BJ (cell line): Measurements from ENCODE around the gene LRRC14B. TPM values are rescaled to one million over a fixed set of nuclear protein-coding genes. Genes with fewer than 3 reads are reported as not detected.

ENCODE experiments used
- CTCF ChIA-PET: fragments of 350-600 bp; formaldehyde crosslinking; extraction: SDS; loops from one replicate; lab custom pipeline; 2021; ENCODE audit warnings: antibody characterized with exemption, inconsistent platforms; lab: Yijun Ruan, JAX
- POLR2A ChIA-PET: fragments of 300-600 bp; sonication (Branson Sonifier 250); formaldehyde crosslinking; extraction: SDS; loops from one replicate; lab custom pipeline; 2021; ENCODE audit warnings: antibody characterized with exemption; lab: Charles Lee
- DNase-seq: peaks from one replicate; pipeline ENCODE4 v3.0.0-alpha.2; 2011; ENCODE audit warnings: low read depth
- H3K27me3 ChIP-seq: 2 replicates; pipeline ENCODE4 v1.6.0; 2011; ENCODE audit warnings: low read length; ENCODE audit not compliant: control insufficient read depth, insufficient read depth
- H3K36me3 ChIP-seq: 2 replicates; pipeline ENCODE4 v1.5.1; 2011; ENCODE audit warnings: low read length; ENCODE audit not compliant: control insufficient read depth, insufficient read depth
- H3K4me3 ChIP-seq: 2 replicates; pipeline ENCODE4 v1.5.1; 2011; ENCODE audit warnings: low read depth, mild to moderate bottlenecking, control low read depth, low read length
- polyA plus RNA-seq: library from polyadenylated mRNA; depleted of rRNA; stranded (reverse); fragments of >200 nt; gene quantifications from 2 replicates; pipeline ENCODE4 v1.2.3, GENCODE V29; 2011
- TF ChIP-seq, protein P1 (sequence below): IDR thresholded peaks from 2 replicates; pipeline ENCODE4 v1.5.1; 2011; ENCODE audit warnings: low read depth, mild to moderate bottlenecking, control low read depth, inconsistent platforms, low read length, moderate library complexity; ENCODE audit not compliant: insufficient read depth

The LRRC14B gene
- polyA plus RNA-seq, 1 experiment = not detected

DNA sequence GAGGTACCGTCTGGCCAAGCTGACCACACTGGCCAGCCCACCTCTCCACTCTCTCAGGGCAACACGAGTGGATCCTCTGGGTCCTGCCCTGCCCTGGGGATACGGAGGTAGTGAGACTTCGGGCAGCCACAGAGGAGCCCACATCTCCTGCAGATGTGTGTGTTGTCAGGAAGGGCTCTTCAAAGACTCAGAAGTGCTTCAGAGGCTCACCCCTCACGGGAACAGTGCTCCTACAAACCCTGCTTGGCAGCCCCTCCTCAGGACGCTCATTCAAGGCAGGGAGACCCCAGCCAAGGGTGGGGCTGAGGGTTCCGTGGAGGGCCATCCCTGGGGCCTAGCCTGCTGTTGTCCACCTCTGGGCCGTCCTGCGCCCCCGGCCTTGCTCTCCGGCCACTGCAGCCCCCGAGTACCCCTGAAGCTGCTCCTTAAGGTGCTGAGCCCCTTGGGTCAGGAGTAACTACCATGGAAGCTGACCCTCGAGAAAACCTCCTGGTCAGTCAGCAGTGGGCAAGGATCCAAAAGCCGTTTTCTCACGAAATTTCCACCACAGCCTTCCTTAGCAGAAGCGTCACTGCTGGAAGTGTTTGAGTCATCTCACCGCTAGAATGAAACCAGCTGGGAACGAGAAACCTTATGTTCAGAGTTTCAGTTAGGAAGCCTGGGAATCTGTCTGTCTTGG is 23.2 kb upstream of the LRRC14B start:
- H3K36me3 ChIP-seq = no peaks in the 10 kb centered on the region
- no peaks in the 10 kb centered on the region for H3K27me3 ChIP-seq
- DNase-seq = peak; percentile 95
- POLR2A ChIA-PET = interaction anchor here (0.6 kb wide), 1 partner anchor 789 kb away, joined by 3 read pairs; no protein-coding TSS in a partner anchor
- H3K4me3 ChIP-seq = no peak overlapping the region
- CTCF ChIA-PET = interaction anchor here (0.6 to 3.3 kb wide), 3 partner anchors 11 to 36 kb away, joined by 3 to 18 read pairs (median 3); no protein-coding TSS in a partner anchor
- TF ChIP-seq, protein P1, sequence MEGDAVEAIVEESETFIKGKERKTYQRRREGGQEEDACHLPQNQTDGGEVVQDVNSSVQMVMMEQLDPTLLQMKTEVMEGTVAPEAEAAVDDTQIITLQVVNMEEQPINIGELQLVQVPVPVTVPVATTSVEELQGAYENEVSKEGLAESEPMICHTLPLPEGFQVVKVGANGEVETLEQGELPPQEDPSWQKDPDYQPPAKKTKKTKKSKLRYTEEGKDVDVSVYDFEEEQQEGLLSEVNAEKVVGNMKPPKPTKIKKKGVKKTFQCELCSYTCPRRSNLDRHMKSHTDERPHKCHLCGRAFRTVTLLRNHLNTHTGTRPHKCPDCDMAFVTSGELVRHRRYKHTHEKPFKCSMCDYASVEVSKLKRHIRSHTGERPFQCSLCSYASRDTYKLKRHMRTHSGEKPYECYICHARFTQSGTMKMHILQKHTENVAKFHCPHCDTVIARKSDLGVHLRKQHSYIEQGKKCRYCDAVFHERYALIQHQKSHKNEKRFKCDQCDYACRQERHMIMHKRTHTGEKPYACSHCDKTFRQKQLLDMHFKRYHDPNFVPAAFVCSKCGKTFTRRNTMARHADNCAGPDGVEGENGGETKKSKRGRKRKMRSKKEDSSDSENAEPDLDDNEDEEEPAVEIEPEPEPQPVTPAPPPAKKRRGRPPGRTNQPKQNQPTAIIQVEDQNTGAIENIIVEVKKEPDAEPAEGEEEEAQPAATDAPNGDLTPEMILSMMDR = no peak

DNA sequence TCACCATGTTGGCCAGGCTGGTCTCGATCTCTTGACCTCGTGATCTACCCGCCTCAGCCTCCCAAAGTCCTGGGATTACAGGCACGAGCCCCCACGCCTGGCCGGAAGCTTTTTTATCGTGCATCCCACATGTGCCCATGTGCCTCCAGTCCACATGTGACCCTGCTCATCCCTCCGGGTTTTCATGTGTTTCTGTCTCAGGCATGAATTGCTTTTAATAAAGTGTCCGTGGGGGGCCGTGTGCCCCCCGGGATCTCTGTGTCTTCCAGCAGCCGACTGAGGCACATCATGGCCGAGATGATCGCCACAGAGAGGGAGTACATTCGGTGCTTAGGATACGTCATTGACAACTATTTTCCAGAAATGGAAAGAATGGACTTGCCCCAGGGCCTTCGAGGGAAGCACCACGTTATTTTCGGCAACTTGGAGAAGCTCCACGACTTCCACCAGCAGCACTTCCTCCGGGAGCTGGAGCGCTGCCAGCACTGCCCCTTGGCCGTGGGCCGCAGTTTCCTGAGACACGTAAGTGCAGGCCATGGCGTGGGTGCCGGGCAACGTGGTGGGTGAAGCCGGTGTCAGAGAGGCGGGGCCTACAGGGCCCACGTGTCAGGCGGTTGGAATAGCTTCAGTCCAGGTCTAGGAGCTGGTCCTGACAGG is 22.1 kb upstream of the LRRC14B start:
- Histone ChIP-seq H3K4me3 (no peak overlapping the region), H3K27me3 (0 out of 2 replicates have a peak, but pooled peaks cover 1% of the 10 kb centered on the region), H3K36me3 (peaks cover 2% of the 10 kb centered on the region; the same call in 1 of the 2 replicates)
- ChIA-PET POLR2A (interaction anchor here (0.6 to 0.9 kb wide), 3 partner anchors 10 to 788 kb away, joined by 3 to 5 read pairs (median 4); partner anchors contain the start of genes CCDC127 and SDHA), CTCF (interaction anchor here (0.6 to 3.3 kb wide), 3 partner anchors 19 to 90 kb away, joined by 3 to 18 read pairs (median 3); no protein-coding TSS in a partner anchor)
- TF ChIP-seq, protein P1 = no peak
- DNase-seq = peak; percentile 89

DNA sequence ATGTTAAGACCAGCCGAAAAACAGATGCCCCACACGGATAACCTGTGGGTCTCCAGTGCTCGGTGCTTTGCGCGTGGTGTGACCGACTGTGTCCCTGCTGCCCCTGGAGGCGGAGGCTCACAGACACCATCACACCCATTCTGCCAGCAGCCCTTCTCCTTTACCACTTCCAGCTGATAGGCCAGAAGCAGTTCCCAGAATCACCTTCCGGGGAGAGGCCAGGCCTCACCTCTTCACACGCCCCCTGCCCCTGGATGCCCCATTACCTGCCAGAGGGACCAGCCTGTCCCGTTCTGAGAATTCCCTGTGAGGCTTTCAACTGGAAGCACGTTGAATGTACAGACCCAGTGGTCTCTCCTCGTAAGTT is 21.6 kb upstream of the LRRC14B start:
- no peak for DNase-seq
- TF ChIP-seq, protein P1 = no peak
- Histone ChIP-seq H3K27me3 (0 out of 2 replicates have a peak, but pooled peaks cover 1% of the 10 kb centered on the region), H3K4me3 (no peak overlapping the region), H3K36me3 (peaks cover 2% of the 10 kb centered on the region; the same call in 1 of the 2 replicates)
- CTCF ChIA-PET = interaction anchor here (1.0 to 3.3 kb wide), 2 partner anchors 19 to 91 kb away, joined by 3 to 18 read pairs; no protein-coding TSS in a partner anchor
- POLR2A ChIA-PET = interaction anchor here (0.6 to 0.9 kb wide), 3 partner anchors 11 to 209 kb away, joined by 3 to 5 read pairs (median 4); partner anchors contain the start of genes CCDC127 and SDHA

DNA sequence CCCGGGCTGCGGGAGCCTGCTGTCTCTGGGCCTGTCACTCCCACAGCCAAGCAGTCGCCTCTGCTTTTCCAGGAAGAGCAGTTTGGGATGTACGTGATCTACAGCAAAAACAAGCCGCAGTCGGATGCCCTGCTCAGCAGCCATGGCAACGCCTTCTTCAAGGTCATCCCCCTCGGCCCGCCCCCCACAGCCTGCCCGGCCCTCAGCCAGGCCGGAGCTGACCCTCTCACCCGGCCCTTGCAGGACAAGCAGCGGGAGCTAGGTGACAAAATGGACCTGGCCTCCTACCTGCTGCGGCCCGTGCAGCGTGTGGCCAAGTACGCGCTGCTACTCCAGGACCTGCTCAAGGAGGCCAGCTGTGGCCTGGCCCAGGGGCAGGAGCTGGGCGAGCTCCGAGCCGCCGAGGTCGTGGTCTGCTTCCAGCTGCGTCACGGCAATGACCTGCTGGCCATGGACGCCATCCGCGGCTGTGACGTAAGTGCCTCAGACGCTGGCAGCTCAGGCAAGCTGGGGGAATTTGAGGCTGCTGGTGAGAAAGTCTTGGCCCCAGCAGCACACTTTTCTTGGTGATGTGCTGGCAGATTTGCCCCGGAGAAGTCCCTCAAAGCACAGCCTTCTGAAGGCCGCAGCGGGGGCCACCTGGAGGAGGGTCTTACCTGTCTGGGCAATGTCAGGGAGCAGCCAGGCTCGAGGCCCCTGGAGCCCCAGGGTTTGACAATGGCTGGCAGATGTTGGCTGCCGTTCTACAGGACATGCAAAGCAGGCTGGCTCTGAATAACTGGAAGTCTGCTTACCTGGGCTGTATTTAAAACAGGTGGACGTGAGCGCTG is 20.1 kb upstream of the LRRC14B start:
- no peak for DNase-seq
- H3K4me3 ChIP-seq = no peak overlapping the region
- 0 out of 2 replicates have a peak, but pooled peaks cover 1% of the 10 kb centered on the region for H3K27me3 ChIP-seq
- H3K36me3 ChIP-seq = peaks cover 2% of the 10 kb centered on the region; the same call in 1 of the 2 replicates
- TF ChIP-seq, protein P1 = no peak
- ChIA-PET CTCF (interaction anchor here (1.3 to 3.3 kb wide), 2 partner anchors 17 to 20 kb away, joined by 4 to 18 read pairs; partner anchors contain the start of gene LRRC14B), POLR2A (no interaction called here)
